B cell (primary cell): ENCODE results near the gene NELL1. TPM values are rescaled to one million over a fixed set of nuclear protein-coding genes. Genes with fewer than 3 reads are reported as not detected.
"Not testable (repeated sequence)": the region's sequence is repeated elsewhere in the genome, so short reads cannot be mapped to it uniquely, and the experiment has no call there.

Source experiments
- ATAC-seq: fragments of 200-7000 bp; cut with Tn5 transposase; one replicate; pipeline ENCODE4 v1.10.0; 2021; ENCODE audit warnings: low read depth, mild to moderate bottlenecking, moderate number of reproducible peaks, moderate library complexity
- CTCF ChIA-PET: fragments of 350-600 bp; sonication (Branson Sonifier 250); formaldehyde crosslinking; loops from one replicate; lab custom pipeline; 2021; ENCODE audit warnings: antibody characterized with exemption, inconsistent platforms; lab: Charles Lee
- POLR2A ChIA-PET: fragments of 350-600 bp; sonication (Branson Sonifier 250); formaldehyde crosslinking; loops from one replicate; lab custom pipeline; 2021; ENCODE audit warnings: antibody characterized with exemption; lab: Charles Lee
- DNase-seq: peaks from one replicate; pipeline ENCODE4 v3.0.0; 2013
- H2AFZ ChIP-seq: 2 replicates; pipeline ENCODE4 v1.6.1; 2012; ENCODE audit warnings: mild to moderate bottlenecking, low read depth, low read length; ENCODE audit not compliant: insufficient read depth, poor library complexity, severe bottlenecking
- H3K27ac ChIP-seq, 2 donors: 1 replicate in 1 of 2; 2 replicates in 1 of 2; pipeline ENCODE4 v1.5.1; 2012 to 2013; ENCODE audit warnings: low read length in 2 of 2, mild to moderate bottlenecking in 2 of 2, moderate library complexity in 1 of 2
- H3K27me3 ChIP-seq, 4 experiments: fragments of 200-600 bp in 1 of 4; sonication (generic) in 1 of 4; replicated peaks in 1 of 4; 1 replicate in 2 of 4; 2 replicates in 2 of 4; pipeline versions ENCODE4 v1.6.1 to v1.7.0; 2013 to 2016; ENCODE audit warnings: low read length in 3 of 4, mild to moderate bottlenecking in 2 of 4, mixed read lengths in 1 of 4, moderate library complexity in 1 of 4; ENCODE audit not compliant: insufficient read depth in 4 of 4, control insufficient read depth in 3 of 4; ENCODE audit errors: control extremely low read depth in 1 of 4
- H3K36me3 ChIP-seq, 2 experiments: replicated peaks in 1 of 2; 1 replicate in 1 of 2; 2 replicates in 1 of 2; pipeline versions ENCODE4 v1.6.1 to v1.7.1; 2013; ENCODE audit warnings: low read length in 1 of 2; ENCODE audit not compliant: insufficient read depth in 2 of 2, control insufficient read depth in 1 of 2; ENCODE audit errors: control extremely low read depth in 1 of 2, extremely low read depth in 1 of 2
- H3K4me1 ChIP-seq, 2 donors: fragments of 200-600 bp in 1 of 2; sonication (generic) in 1 of 2; 1 replicate in 1 of 2; 2 replicates in 1 of 2; pipeline versions ENCODE4 v1.5.1 to v1.6.1; 2013 to 2017; ENCODE audit warnings: low read length in 2 of 2; ENCODE audit not compliant: control insufficient read depth in 2 of 2, insufficient read depth in 2 of 2
- H3K4me2 ChIP-seq: replicated peaks from 2 replicates; pipeline ENCODE3; 2012; ENCODE audit warnings: mild to moderate bottlenecking, low read depth, low read length; ENCODE audit not compliant: poor library complexity, severe bottlenecking
- H3K4me3 ChIP-seq, 5 experiments: fragments of 200-600 bp in 1 of 5; sonication (generic) in 1 of 5; 1 replicate in 3 of 5; 2 replicates in 2 of 5; pipeline versions ENCODE4 v1.5.1 to v1.7.0; 2011 to 2016; ENCODE audit warnings: low read length in 4 of 5, mild to moderate bottlenecking in 4 of 5, low read depth in 2 of 5, control low read depth in 1 of 5, moderate library complexity in 1 of 5; ENCODE audit not compliant: insufficient read depth in 1 of 5; ENCODE audit errors: control extremely low read depth in 1 of 5, extremely low read depth in 1 of 5
- H3K79me2 ChIP-seq: fragments of 200-600 bp; sonication (generic); one replicate; pipeline ENCODE4 v1.6.0; 2016; ENCODE audit warnings: low read length; ENCODE audit not compliant: control insufficient read depth, insufficient read depth
- H3K9ac ChIP-seq: fragments of 200-600 bp; sonication (generic); 2 replicates; pipeline ENCODE4 v1.6.1; 2017; ENCODE audit warnings: mild to moderate bottlenecking, low read length, moderate library complexity
- H3K9me3 ChIP-seq, 3 donors: one replicate each; pipeline versions ENCODE4 v1.6.1 to v1.7.1; 2013; ENCODE audit warnings: low read length in 2 of 3; ENCODE audit not compliant: control insufficient read depth in 2 of 3, insufficient read depth in 1 of 3; ENCODE audit errors: control extremely low read depth in 1 of 3
- H4K20me1 ChIP-seq: 2 replicates; pipeline ENCODE4 v1.6.0; 2012; ENCODE audit warnings: mild to moderate bottlenecking, low read length; ENCODE audit not compliant: insufficient read depth, control insufficient read depth, poor library complexity, severe bottlenecking
- H3K27ac Mint-ChIP-seq: one replicate; pipeline ENCODE4 v1.8.0; 2021; ENCODE audit warnings: mixed read lengths
- H3K27me3 Mint-ChIP-seq: one replicate; pipeline ENCODE4 v1.8.0; 2021; ENCODE audit warnings: mixed read lengths
- H3K4me1 Mint-ChIP-seq: one replicate; pipeline ENCODE4 v1.8.0; 2021; ENCODE audit warnings: mixed read lengths
- H3K4me3 Mint-ChIP-seq: one replicate; pipeline ENCODE4 v1.8.0; 2021; ENCODE audit warnings: mixed read lengths
- H3K9me3 Mint-ChIP-seq: one replicate; pipeline ENCODE4 v1.8.0; 2022; ENCODE audit warnings: mixed read lengths; ENCODE audit not compliant: insufficient read depth
- EZH2 ChIP-seq: IDR thresholded peaks from 2 replicates; pipeline ENCODE4 v1.6.1; 2012; ENCODE audit warnings: borderline replicate concordance, low read depth, mild to moderate bottlenecking, moderate library complexity, low read length; ENCODE audit not compliant: insufficient read depth, poor library complexity, severe bottlenecking
- WGBS: methylation state at CpG from one replicate; pipeline ENCODE4 v1.1.5; 2013; ENCODE audit warnings: missing lambda C conversion rate; ENCODE audit not compliant: insufficient coverage; 5-methylcytosine and 5-hydroxymethylcytosine counted together
- intact Hi-C: fragments of 100-400 bp; cut with micrococcal nuclease; formaldehyde crosslinking; loops from one replicate; pipeline ENCODE4 v1.10.0; 2022
- polyA plus RNA-seq: library from polyadenylated mRNA; depleted of rRNA; stranded (reverse); fragments of >200 nt; gene quantifications from 2 replicates; pipeline ENCODE4 v1.2.3, GENCODE V29; 2012
- total RNA-seq, 2 donors: library from RNA; stranded (reverse); fragments of 120-200 nt in 1 of 2; gene quantifications; 1 replicate in 1 of 2; 2 replicates in 1 of 2; pipeline versions ENCODE4 v1.2.3 to v1.2.4, GENCODE V29; 2013 to 2022
- TF ChIP-seq, protein P1 (sequence below): fragments of 200-600 bp; IDR thresholded peaks from one replicate; pipeline ENCODE4 v1.8.0; 2022; ENCODE audit warnings: antibody characterized with exemption, mild to moderate bottlenecking

The NELL1 gene
- total and polyA plus RNA-seq, 2 donors (not counting 1 experiment from before 2014, with no cell fraction given), result not detected

DNA sequence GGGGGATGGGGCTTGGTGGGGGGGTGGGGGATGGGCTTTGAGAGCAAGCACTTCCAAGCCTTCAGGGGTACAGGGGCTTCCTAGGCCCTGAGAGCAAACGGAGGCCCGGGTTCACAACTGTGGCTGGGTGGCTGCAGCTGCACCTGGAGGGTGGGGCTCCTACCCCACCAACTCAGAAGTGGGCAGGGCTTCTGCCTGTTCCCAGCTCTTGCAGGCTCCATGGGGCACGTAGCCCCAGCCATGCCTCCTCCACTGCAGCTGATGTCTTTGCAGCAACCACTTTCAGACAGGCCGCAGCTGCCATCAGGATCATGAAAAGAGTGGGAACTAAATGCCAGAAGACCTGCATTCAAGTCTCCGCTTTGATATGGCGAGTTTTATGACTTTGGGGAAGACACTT, 464.3 kb downstream of the NELL1 start:
- no peak for ATAC-seq
- CTCF ChIA-PET, result no interaction called here
- H3K27me3 Mint-ChIP-seq, result no peaks in the 10 kb centered on the region
- H3K36me3 ChIP-seq, result no peaks in the 10 kb centered on the region
- intact Hi-C loops, result no loop called here
- H3K27me3 ChIP-seq, result no peaks in the 10 kb centered on the region
- no peak overlapping the region for H3K4me3 ChIP-seq
- H3K9me3 ChIP-seq, result peaks cover 0 to 11% (median 0%) of the 10 kb centered on the region in 3 donors
- H3K79me2 ChIP-seq, result no peaks in the 10 kb centered on the region
- H4K20me1 ChIP-seq, result no peaks in the 10 kb centered on the region
- no peaks in the 10 kb centered on the region for H3K4me1 Mint-ChIP-seq
- H2AFZ ChIP-seq, result no peak overlapping the region
- POLR2A ChIA-PET, result no interaction called here
- H3K27ac ChIP-seq, result no peak overlapping the region
- WGBS, result 89% methylated on average over 6 of the region's 6 CpGs
- no peaks in the 10 kb centered on the region for H3K9me3 Mint-ChIP-seq
- no peak overlapping the region for H3K27ac Mint-ChIP-seq
- DNase-seq, result no peak
- H3K4me3 Mint-ChIP-seq, result no peak overlapping the region
- no peak overlapping the region for H3K9ac ChIP-seq
- H3K4me2 ChIP-seq, result no peak overlapping the region
- TF ChIP-seq EZH2, result no peak
- TF ChIP-seq, protein P1, sequence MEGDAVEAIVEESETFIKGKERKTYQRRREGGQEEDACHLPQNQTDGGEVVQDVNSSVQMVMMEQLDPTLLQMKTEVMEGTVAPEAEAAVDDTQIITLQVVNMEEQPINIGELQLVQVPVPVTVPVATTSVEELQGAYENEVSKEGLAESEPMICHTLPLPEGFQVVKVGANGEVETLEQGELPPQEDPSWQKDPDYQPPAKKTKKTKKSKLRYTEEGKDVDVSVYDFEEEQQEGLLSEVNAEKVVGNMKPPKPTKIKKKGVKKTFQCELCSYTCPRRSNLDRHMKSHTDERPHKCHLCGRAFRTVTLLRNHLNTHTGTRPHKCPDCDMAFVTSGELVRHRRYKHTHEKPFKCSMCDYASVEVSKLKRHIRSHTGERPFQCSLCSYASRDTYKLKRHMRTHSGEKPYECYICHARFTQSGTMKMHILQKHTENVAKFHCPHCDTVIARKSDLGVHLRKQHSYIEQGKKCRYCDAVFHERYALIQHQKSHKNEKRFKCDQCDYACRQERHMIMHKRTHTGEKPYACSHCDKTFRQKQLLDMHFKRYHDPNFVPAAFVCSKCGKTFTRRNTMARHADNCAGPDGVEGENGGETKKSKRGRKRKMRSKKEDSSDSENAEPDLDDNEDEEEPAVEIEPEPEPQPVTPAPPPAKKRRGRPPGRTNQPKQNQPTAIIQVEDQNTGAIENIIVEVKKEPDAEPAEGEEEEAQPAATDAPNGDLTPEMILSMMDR, result no peak
- H3K4me1 ChIP-seq, result no peaks in the 10 kb centered on the region

DNA sequence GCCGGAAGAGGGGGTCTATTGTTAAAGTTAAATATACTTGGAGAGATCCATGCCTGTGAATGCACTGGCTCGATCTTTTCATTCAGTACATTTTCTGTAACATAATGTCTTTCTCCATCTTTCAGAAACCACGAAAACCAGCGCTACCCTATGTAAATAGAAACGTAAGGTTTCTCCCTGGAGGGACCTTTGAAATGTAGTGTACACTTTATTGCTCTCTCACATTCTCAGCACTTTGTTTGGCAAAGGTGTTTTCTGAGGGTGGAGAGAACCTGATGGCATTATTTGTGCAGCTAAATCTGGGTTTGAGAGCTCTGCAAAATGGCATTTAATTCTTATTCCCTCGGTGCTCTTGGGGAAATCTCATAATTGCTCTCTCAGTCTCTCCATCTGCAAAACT, 468.4 kb downstream of the NELL1 start:
- Histone ChIP-seq H3K9ac (no peak overlapping the region), H3K27me3 (no peaks in the 10 kb centered on the region), H3K4me1 (no peaks in the 10 kb centered on the region), H4K20me1 (no peaks in the 10 kb centered on the region), H3K4me2 (no peak overlapping the region), H3K9me3 (peaks cover 0 to 4% (median 0%) of the 10 kb centered on the region in 3 donors), H2AFZ (no peak overlapping the region), H3K27ac (no peak overlapping the region), H3K79me2 (no peaks in the 10 kb centered on the region), H3K36me3 (no peaks in the 10 kb centered on the region), H3K4me3 (no peak overlapping the region)
- Mint-ChIP-seq H3K9me3 (no peaks in the 10 kb centered on the region), H3K4me1 (no peaks in the 10 kb centered on the region), H3K27me3 (no peaks in the 10 kb centered on the region), H3K4me3 (no peak overlapping the region), H3K27ac (no peak overlapping the region)
- DNase-seq (no peak), ATAC-seq (no peak)
- POLR2A ChIA-PET, result no interaction called here
- no peak for TF ChIP-seq EZH2
- TF ChIP-seq, protein P1, result no peak
- WGBS, result no CpG with 5 or more reads among the region's 6 CpGs
- intact Hi-C loops, result no loop called here
- CTCF ChIA-PET, result no interaction called here

DNA sequence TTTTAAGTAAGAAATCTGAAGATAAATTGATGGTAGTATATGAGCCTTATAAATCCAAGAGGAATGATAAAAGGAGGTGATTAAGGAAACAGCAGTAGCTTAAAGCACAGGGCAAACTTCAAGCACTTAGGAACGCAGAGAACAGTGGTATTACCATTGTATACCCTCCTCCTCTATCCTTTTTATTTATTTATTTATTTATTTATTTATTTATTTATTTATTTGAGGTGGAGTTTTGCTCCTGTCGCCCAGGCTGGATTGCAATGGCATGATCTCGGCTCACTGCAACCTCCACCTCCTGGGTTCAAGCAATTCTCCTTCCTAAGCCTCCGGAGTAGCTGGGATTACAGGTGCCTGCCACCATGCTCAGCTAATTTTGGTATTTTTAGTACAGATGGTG, 472.2 kb downstream of the NELL1 start:
- intact Hi-C loops, H3K9me3 ChIP-seq, CTCF ChIA-PET, H4K20me1 ChIP-seq, H3K27me3 ChIP-seq, POLR2A ChIA-PET, H3K4me2 ChIP-seq, H3K4me3 Mint-ChIP-seq, H3K27ac ChIP-seq, H3K4me3 ChIP-seq, DNase-seq, ATAC-seq, H3K27ac Mint-ChIP-seq, H2AFZ ChIP-seq, H3K4me1 Mint-ChIP-seq, H3K36me3 ChIP-seq, H3K4me1 ChIP-seq, H3K9ac ChIP-seq, H3K79me2 ChIP-seq, H3K9me3 Mint-ChIP-seq, H3K27me3 Mint-ChIP-seq: not testable (repeated sequence)
- no CpG with 5 or more reads among the region's 4 CpGs for WGBS
